Activated naive CD4-positive, alpha-beta T cell treated with anti-CD3 and anti-CD28 coated beads, Interleukin-2, amount 50 U/mL, for 72 hours (primary cell): Measurements from ENCODE around the gene BABAM2. TPM values are rescaled to one million over a fixed set of nuclear protein-coding genes. Genes with fewer than 3 reads are reported as not detected.
"Not testable (repeated sequence)": the region's sequence is repeated elsewhere in the genome, so short reads cannot be mapped to it uniquely, and the experiment has no call there.

ENCODE experiments used
- ATAC-seq, 2 donors: fragments of 150-1000 bp; cut with Tn5 transposase; 2 replicates each; pipeline ENCODE4 v1.10.0; 2021; ENCODE audit warnings: mild to moderate bottlenecking in 2 of 2, moderate library complexity in 2 of 2
- DNase-seq, 2 donors: peaks; one replicate each; pipeline ENCODE4 v3.0.0; 2021 to 2022; ENCODE audit warnings: low spot score in 2 of 2
- H3K27ac Mint-ChIP-seq, 2 donors: one replicate each; pipeline ENCODE4 v1.8.0; 2022; ENCODE audit warnings: mild to moderate bottlenecking in 2 of 2, mixed read lengths in 2 of 2
- H3K36me3 Mint-ChIP-seq, 2 donors: one replicate each; pipeline ENCODE4 v1.8.0; 2022; ENCODE audit warnings: mixed read lengths in 2 of 2
- H3K9me3 Mint-ChIP-seq, 2 donors: one replicate each; pipeline ENCODE4 v1.8.0; 2022; ENCODE audit warnings: mixed read lengths in 2 of 2
- total RNA-seq, 2 donors: library from RNA; stranded (reverse); gene quantifications; one replicate each; pipeline ENCODE4 v1.2.3, GENCODE V29; 2022

BABAM2 gene
- total RNA-seq, 2 donors from 2014 or later = 45.2 to 59.8 TPM

GRCh38 chr2:27869763-27870162, 20.8 kb upstream of the BABAM2 start:
- no peak for DNase-seq
- H3K9me3 Mint-ChIP-seq = no peaks in the 10 kb centered on the region
- no peak for ATAC-seq
- no peak overlapping the region for H3K27ac Mint-ChIP-seq
- H3K36me3 Mint-ChIP-seq = peaks cover 0 to 8% of the 10 kb centered on the region in 2 donors

DNA sequence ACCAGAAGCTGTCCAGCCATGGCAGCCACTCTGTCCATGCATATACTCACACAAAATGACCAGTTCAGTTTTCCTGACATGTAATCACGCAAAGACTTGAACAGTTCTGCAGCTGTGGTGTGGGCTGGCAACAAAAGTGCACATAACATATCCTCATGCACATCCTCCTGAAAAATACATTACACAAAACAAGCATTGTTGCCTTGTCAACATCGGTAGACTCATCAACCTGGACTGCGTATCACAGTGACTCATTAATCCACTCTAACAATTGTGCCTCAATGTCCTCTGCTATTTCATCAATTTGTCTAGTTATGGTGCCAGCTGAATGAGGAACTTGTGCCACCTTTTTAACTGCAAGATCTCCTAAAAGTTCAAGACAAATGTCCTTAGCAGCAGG, 19.8 kb upstream of the BABAM2 start:
- DNase-seq (no peak), ATAC-seq (no peak)
- no peak overlapping the region for H3K27ac Mint-ChIP-seq
- no peaks in the 10 kb centered on the region for H3K9me3 Mint-ChIP-seq
- peaks cover 4 to 11% of the 10 kb centered on the region in 2 donors for H3K36me3 Mint-ChIP-seq

- DNase-seq (no peak), ATAC-seq (no peak)
- H3K27ac Mint-ChIP-seq = no peak overlapping the region
- H3K36me3 Mint-ChIP-seq = peaks cover 6 to 12% of the 10 kb centered on the region in 2 donors
- no peaks in the 10 kb centered on the region for H3K9me3 Mint-ChIP-seq
Measured at GRCh38 chr2:27871802-27872201, 18.7 kb upstream of the BABAM2 start.

DNA sequence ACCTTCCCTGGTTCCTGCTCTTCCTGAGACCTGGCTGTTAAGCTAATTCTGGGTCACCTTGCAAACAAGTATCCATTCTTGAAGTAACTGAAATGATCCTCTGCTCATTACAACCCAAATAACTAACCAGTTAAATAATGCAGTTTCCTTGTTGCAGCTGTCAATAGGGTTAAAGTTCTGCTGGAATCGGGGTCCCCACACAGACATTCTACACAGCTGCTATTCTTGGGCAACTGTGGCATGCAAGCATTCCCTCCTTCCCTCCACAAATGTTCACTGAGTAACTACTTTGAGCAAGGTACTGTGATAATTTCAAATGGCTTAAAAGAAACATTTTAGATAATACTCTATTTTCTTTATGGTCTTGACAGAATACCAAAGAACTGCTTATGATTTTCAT, 17.4 kb upstream of the BABAM2 start:
- peaks cover 6 to 12% of the 10 kb centered on the region in 2 donors for H3K36me3 Mint-ChIP-seq
- no peaks in the 10 kb centered on the region for H3K9me3 Mint-ChIP-seq
- no peak for DNase-seq
- no peak overlapping the region for H3K27ac Mint-ChIP-seq
- ATAC-seq = no peak

GRCh38 chr2:27875089-27875881, 15.2 kb upstream of the BABAM2 start:
- H3K9me3 Mint-ChIP-seq = peaks cover 0 to 9% of the 10 kb centered on the region in 2 donors
- H3K36me3 Mint-ChIP-seq = peaks cover 10 to 21% of the 10 kb centered on the region in 2 donors
- no peak overlapping the region for H3K27ac Mint-ChIP-seq
- ATAC-seq (no peak), DNase-seq (no peak)

DNA sequence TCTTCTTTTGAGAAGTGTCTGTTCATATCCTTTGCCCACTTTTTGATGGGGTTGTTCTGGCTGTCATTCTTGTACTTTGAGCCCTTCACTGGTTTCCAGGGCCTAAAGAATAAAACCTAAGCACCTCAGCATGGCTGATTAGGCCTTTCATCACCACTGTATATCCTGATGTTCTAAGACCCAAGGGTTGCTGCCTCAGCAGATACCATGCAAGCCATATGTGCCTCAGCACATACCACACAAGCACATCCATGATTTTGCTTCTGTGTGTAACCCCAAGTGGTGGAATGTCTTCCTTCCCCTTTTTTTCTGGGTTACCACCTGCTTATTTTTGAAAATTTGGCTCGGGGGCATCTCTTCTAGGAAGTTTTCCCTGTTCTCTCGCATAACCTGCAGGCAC, 11.7 kb upstream of the BABAM2 start:
- Mint-ChIP-seq H3K27ac (no peak overlapping the region), H3K9me3 (peaks cover 0 to 16% of the 10 kb centered on the region in 2 donors), H3K36me3 (peaks cover 4 to 32% of the 10 kb centered on the region in 2 donors)
- no peak for DNase-seq
- no peak for ATAC-seq

GRCh38 chr2:27881815-27882583, 8.5 kb upstream of the BABAM2 start:
- peaks cover 0 to 16% of the 10 kb centered on the region in 2 donors for H3K9me3 Mint-ChIP-seq
- H3K36me3 Mint-ChIP-seq = peaks cover 0 to 26% of the 10 kb centered on the region in 2 donors
- not testable (repeated sequence) for H3K27ac Mint-ChIP-seq, DNase-seq, ATAC-seq

- not testable (repeated sequence) for DNase-seq, ATAC-seq, H3K27ac Mint-ChIP-seq
- H3K36me3 Mint-ChIP-seq = peaks cover 0 to 26% of the 10 kb centered on the region in 2 donors
- peaks cover 0 to 16% of the 10 kb centered on the region in 2 donors for H3K9me3 Mint-ChIP-seq
Measured at GRCh38 chr2:27882584-27882922, 8.0 kb upstream of the BABAM2 start.

GRCh38 chr2:27884601-27885000, 5.9 kb upstream of the BABAM2 start:
- DNase-seq (no peak), ATAC-seq (no peak)
- peaks cover 0 to 10% of the 10 kb centered on the region in 2 donors for H3K9me3 Mint-ChIP-seq
- no peak overlapping the region for H3K27ac Mint-ChIP-seq
- H3K36me3 Mint-ChIP-seq = peaks cover 0 to 31% of the 10 kb centered on the region in 2 donors

DNA sequence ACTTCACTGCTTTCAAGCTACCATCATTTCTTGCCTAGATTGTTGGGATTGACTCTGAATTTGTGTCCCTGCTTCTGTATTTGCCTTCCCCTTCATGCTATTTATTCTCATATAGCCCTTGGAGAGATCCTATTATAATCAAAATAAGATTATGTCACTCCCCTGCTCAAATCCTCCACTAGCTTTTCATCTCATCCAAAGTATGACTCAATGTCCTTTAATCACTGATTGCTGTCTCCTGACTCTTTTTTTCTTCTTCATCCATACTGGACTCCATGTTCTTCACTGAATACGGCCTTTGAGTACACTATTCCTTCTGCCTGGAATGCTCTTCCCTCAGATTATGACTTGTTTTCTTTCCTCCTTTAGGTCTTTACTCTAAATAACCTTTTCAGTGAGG, 5.3 kb upstream of the BABAM2 start:
- Mint-ChIP-seq H3K27ac (peak overlapping the region in 1 of 2 donors; percentile 3), H3K36me3 (peaks cover 4 to 27% of the 10 kb centered on the region in 2 donors), H3K9me3 (peaks cover 0 to 8% of the 10 kb centered on the region in 2 donors)
- ATAC-seq = no peak
- DNase-seq = no peak

GRCh38 chr2:27885661-27886060, 4.9 kb upstream of the BABAM2 start:
- no peak overlapping the region for H3K27ac Mint-ChIP-seq
- no peak for DNase-seq

DNA sequence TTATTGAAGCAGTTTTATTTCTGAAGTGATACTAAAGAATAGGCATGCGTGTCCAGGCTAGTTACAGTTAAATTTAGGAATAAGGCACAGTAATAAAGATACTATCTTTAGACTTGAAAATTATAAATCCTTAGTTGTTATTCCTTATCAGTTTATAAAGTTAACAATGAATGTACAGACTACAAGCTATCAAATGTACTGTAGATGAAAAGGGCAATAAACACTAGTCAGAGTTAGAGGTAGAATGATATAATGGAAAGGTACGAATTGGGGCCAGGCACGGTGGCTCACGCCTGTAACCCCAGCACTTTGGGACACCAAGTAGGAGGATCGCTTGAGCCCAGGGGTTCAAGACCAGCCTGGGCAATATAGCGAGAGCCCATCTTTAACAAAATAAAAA, 4.2 kb upstream of the BABAM2 start:
- peaks cover 11 to 30% of the 10 kb centered on the region in 2 donors for H3K36me3 Mint-ChIP-seq
- DNase-seq = no peak
- H3K27ac Mint-ChIP-seq = no peak overlapping the region
- peaks cover 4 to 12% of the 10 kb centered on the region in 2 donors for H3K9me3 Mint-ChIP-seq
- ATAC-seq = no peak

More at GRCh38 chr2:27885661-27886060, 4.9 kb upstream of the BABAM2 start:
- ATAC-seq = no peak
- peaks cover 0 to 8% of the 10 kb centered on the region in 2 donors for H3K9me3 Mint-ChIP-seq
- peaks cover 6 to 26% of the 10 kb centered on the region in 2 donors for H3K36me3 Mint-ChIP-seq

DNA sequence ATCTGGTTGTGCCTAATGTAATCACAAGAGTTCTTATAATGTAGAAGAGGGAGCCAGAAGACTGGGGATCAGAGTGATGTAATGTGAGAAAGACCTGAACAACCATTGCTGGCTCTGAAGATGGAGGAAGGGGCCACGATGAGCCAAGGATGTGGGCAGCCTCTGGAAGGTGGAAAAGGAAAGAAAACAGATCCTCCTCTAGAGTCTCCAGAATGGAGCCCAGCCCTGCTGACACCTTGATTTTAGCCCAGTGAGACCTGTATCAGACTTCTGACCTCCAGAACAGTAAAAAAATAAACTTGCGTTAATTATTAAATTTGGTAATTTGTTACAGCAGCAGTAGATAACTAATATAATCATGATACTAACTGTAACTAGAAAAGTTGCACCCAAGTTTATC, 3.4 kb upstream of the BABAM2 start:
- no peak overlapping the region for H3K27ac Mint-ChIP-seq

DNA sequence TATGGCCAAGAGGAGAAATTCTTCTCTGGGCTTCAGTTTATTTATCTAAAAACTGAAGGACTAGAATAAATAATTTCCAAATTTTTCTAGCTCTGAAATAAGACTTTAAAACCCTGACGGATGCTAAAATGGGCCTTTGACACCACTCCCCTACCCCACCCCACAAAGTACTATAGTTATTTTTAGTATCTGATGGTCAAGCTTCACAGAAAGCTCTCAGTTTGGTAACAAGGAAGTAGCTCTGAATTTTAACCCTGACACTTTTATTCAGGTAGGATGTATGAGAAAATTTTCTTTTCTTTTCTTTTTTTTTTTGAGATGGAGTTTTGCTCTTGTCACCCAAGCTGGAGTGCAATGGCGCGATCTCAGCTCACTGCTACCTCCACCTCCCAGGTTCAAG, 2.7 kb upstream of the BABAM2 start:
- Mint-ChIP-seq H3K9me3 (peaks cover 5 to 6% of the 10 kb centered on the region in 2 donors), H3K27ac (no peak overlapping the region), H3K36me3 (peaks cover 15 to 28% of the 10 kb centered on the region in 2 donors)
- no peak for DNase-seq
- no peak for ATAC-seq

More for the DNA sequence above, 3.4 kb upstream of the BABAM2 start:
- DNase-seq = no peak
- Mint-ChIP-seq H3K9me3 (peaks cover 5 to 7% of the 10 kb centered on the region in 2 donors), H3K36me3 (peaks cover 15 to 30% of the 10 kb centered on the region in 2 donors)
- ATAC-seq = no peak

DNA sequence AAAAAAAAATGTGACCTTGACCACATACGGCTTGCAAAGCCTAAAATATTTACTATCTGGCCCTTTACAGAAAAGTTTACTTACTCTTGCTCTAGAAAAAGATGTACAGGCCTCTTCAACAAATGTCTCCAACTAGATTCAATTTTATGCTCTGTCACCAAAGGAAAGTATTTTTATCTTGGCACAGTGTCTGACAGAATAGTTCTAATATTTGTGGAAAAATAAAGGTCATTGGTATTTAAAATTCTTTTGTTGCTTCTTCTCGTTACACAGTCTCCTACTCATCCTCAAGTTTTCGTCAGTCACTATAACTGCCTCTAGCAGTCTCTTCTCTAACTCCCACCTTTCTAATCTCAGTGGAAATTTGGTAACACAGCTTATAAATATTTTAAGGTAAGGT, 1.7 kb upstream of the BABAM2 start:
- DNase-seq (no peak), ATAC-seq (no peak)
- Mint-ChIP-seq H3K36me3 (peaks cover 15 to 34% of the 10 kb centered on the region in 2 donors), H3K9me3 (peaks cover 5 to 6% of the 10 kb centered on the region in 2 donors), H3K27ac (no peak overlapping the region)

GRCh38 chr2:27889774-27890145, 769 bp upstream of the BABAM2 start:
- DNase-seq (no peak), ATAC-seq (no peak)
- Mint-ChIP-seq H3K9me3 (peaks cover 5 to 6% of the 10 kb centered on the region in 2 donors), H3K36me3 (peaks cover 15 to 43% of the 10 kb centered on the region in 2 donors), H3K27ac (peak overlapping the region; percentile 97 to 99)

GRCh38 chr2:27890924-27891672, 569 bp downstream of the BABAM2 start:
- Mint-ChIP-seq H3K9me3 (peaks cover 5 to 9% of the 10 kb centered on the region in 2 donors), H3K27ac (peak overlapping the region; percentile 97 to 99), H3K36me3 (peaks cover 23 to 57% of the 10 kb centered on the region in 2 donors)
- DNase-seq = peak; percentile 71 to 76
- ATAC-seq = peak; percentile 7 to 20
